B cell (primary cell): ENCODE data around the gene RPTOR.

Experiments
- CTCF ChIP-seq: fragments of 200-600 bp; IDR thresholded peaks from one replicate; pipeline ENCODE4 v1.8.0; 2022; ENCODE audit warnings: antibody characterized with exemption, mild to moderate bottlenecking
- EZH2 ChIP-seq: IDR thresholded peaks from 2 replicates; pipeline ENCODE4 v1.6.1; 2012; ENCODE audit warnings: borderline replicate concordance, low read depth, mild to moderate bottlenecking, moderate library complexity, low read length; ENCODE audit not compliant: insufficient read depth, poor library complexity, severe bottlenecking

- no peak for TF ChIP-seq CTCF
- no peak for TF ChIP-seq EZH2
Observed at GRCh38 chr17:80657561-80657960, 112.9 kb downstream of the RPTOR start.
